HG02970 (cell line): ENCODE data around the gene TMC3.
"Not testable (repeated sequence)": the region's sequence is repeated elsewhere in the genome, so short reads cannot be mapped to it uniquely, and the experiment has no call there.

Source experiments
- ATAC-seq: cut with Tn5 transposase; IDR thresholded peaks from one replicate; pipeline ENCODE4 v1.9.1; 2021; ENCODE audit warnings: mild to moderate bottlenecking, moderate library complexity, moderate number of reproducible peaks; ENCODE audit not compliant: unreplicated experiment, low FRiP score

The TMC3 gene

GRCh38 chr15:81348691-81349090, 25.3 kb downstream of the TMC3 start:
- ATAC-seq = not testable (repeated sequence)

- ATAC-seq = no peak
Measured at GRCh38 chr15:81347910-81348309, 26.1 kb downstream of the TMC3 start.

GRCh38 chr15:81346611-81347010, 27.4 kb downstream of the TMC3 start:
- ATAC-seq = no peak

- no peak for ATAC-seq
Measured at GRCh38 chr15:81343371-81343770, 30.6 kb downstream of the TMC3 start.

GRCh38 chr15:81341351-81341750, 32.7 kb downstream of the TMC3 start:
- no peak for ATAC-seq

- ATAC-seq = no peak
Measured at GRCh38 chr15:81339851-81340250, 34.2 kb downstream of the TMC3 start.

GRCh38 chr15:81339321-81339720, 34.7 kb downstream of the TMC3 start:
- no peak for ATAC-seq

- ATAC-seq = no peak
Measured at GRCh38 chr15:81338170-81339007, 35.6 kb downstream of the TMC3 start.

GRCh38 chr15:81337713-81338157, 36.3 kb downstream of the TMC3 start:
- ATAC-seq = no peak

- ATAC-seq = no peak
Measured at GRCh38 chr15:81337241-81337640, 36.8 kb downstream of the TMC3 start.

GRCh38 chr15:81336568-81336967, 37.4 kb downstream of the TMC3 start:
- no peak for ATAC-seq

- no peak for ATAC-seq
Measured at GRCh38 chr15:81335631-81336030, 38.4 kb downstream of the TMC3 start.

GRCh38 chr15:81334768-81335435, 39.1 kb downstream of the TMC3 start:
- no peak for ATAC-seq

GRCh38 chr15:81333363-81333762, 40.6 kb downstream of the TMC3 start:
- no peak for ATAC-seq

GRCh38 chr15:81332326-81332725, 41.7 kb downstream of the TMC3 start:
- ATAC-seq = no peak

GRCh38 chr15:81331600-81331999, 42.4 kb downstream of the TMC3 start:
- no peak for ATAC-seq

GRCh38 chr15:81331141-81331540, 42.9 kb downstream of the TMC3 start:
- ATAC-seq = not testable (repeated sequence)

GRCh38 chr15:81330366-81331090, 43.5 kb downstream of the TMC3 start:
- no peak for ATAC-seq

GRCh38 chr15:81329446-81329845, 44.6 kb downstream of the TMC3 start:
- no peak for ATAC-seq

GRCh38 chr15:81327516-81327915, 46.5 kb downstream of the TMC3 start:
- no peak for ATAC-seq
